ENCODE data around the gene GMPPB.

DNA sequence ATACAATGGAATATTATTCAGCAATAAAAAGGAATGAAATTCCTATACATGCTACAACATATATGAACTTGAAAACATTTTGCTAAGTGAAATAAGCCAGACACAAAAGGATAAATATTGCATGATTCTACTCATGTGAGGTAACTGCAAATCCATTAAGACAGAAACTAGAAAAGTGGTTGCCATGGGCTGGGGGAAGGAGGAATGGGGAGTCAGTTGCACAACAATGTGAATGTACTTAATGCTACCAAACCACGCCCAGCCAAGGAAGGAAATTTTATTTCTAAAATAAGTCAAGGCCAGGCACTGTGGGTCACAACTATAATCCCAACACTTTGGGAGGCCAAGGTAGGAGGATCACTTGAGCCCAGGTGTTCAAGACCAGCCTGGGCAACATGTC is 9.8 kb upstream of the GMPPB start:
- TF ChIP-seq CREM (CRISPR knock-in tag; IDR thresholded peaks at IDR 0.05) (no peak), ZNF232 (CRISPR knock-in tag; IDR thresholded peaks at IDR 0.05) (no peak), ATF1 (CRISPR knock-in tag; IDR thresholded peaks at IDR 0.05) (no peak)

All from WTC11 (cell line).